H1 (cell line): ENCODE results near the gene RPL13A. TPM values are rescaled to one million over a fixed set of nuclear protein-coding genes. Genes with fewer than 3 reads are reported as not detected.

ENCODE experiments used
- CTCF ChIA-PET: fragments of 300-600 bp; sonication (Branson Sonifier 250); formaldehyde crosslinking; loops from one replicate; lab custom pipeline; 2021; ENCODE audit not compliant: partially characterized antibody; lab: Charles Lee
- POLR2A ChIA-PET: fragments of 300-600 bp; sonication (Branson Sonifier 250); formaldehyde crosslinking; loops from one replicate; lab custom pipeline; 2021; ENCODE audit warnings: inconsistent platforms; ENCODE audit not compliant: partially characterized antibody; lab: Charles Lee
- DNase-seq, 2 experiments: peaks; one replicate each; pipeline versions ENCODE4 v3.0.0 to v3.0.0-alpha.2; 2010 to 2022; ENCODE audit warnings: low spot score in 2 of 2, low read depth in 1 of 2, mixed read lengths in 1 of 2
- FAIRE-seq: peaks from 2 replicates; lab custom pipeline; 2011; peaks lifted over from hg19 to GRCh38; lab: Jason Lieb, UNC
- H2AFZ ChIP-seq: 2 replicates; pipeline ENCODE4 v1.8.1; 2012; ENCODE audit warnings: low read length, inconsistent platforms
- H2AK5ac ChIP-seq: 2 replicates; pipeline ENCODE4 v1.6.1; 2013; ENCODE audit warnings: low read depth, low read length
- H2BK120ac ChIP-seq: replicated peaks from 2 replicates; pipeline ENCODE3; 2013; ENCODE audit warnings: low read depth, low read length, inconsistent platforms
- H2BK12ac ChIP-seq: 2 replicates; pipeline ENCODE4 v1.6.1; 2013; ENCODE audit warnings: low read depth, low read length
- H2BK15ac ChIP-seq: 2 replicates; pipeline ENCODE4 v1.6.1; 2013; ENCODE audit warnings: low read length
- H2BK20ac ChIP-seq: 2 replicates; pipeline ENCODE4 v1.6.1; 2013; ENCODE audit warnings: low read length
- H2BK5ac ChIP-seq: 2 replicates; pipeline ENCODE4 v1.6.1; 2013; ENCODE audit warnings: low read depth, low read length
- H3K14ac ChIP-seq: 2 replicates; pipeline ENCODE4 v1.6.1; 2013; ENCODE audit warnings: inconsistent platforms; ENCODE audit not compliant: insufficient read length
- H3K18ac ChIP-seq: 2 replicates; pipeline ENCODE4 v1.6.1; 2013; ENCODE audit warnings: low read length; ENCODE audit errors: extremely low read depth
- H3K23ac ChIP-seq: 2 replicates; pipeline ENCODE4 v1.6.1; 2013; ENCODE audit warnings: inconsistent platforms; ENCODE audit not compliant: insufficient read length
- H3K23me2 ChIP-seq: 2 replicates; pipeline ENCODE4 v1.6.1; 2013; ENCODE audit warnings: low read depth, low read length
- H3K27ac ChIP-seq: 2 replicates; pipeline ENCODE4 v1.6.1; 2011; ENCODE audit warnings: low read depth, low read length, inconsistent platforms
- H3K27me3 ChIP-seq, 4 experiments: replicated peaks in 1 of 4; 1 replicate in 1 of 4; 2 replicates in 3 of 4; pipeline versions ENCODE4 v1.6.1 to v1.8.1; 2011 to 2013; ENCODE audit warnings: low read length in 3 of 4, mild to moderate bottlenecking in 3 of 4, inconsistent platforms in 2 of 4, mixed read lengths in 2 of 4, moderate library complexity in 1 of 4; ENCODE audit not compliant: control insufficient read depth in 3 of 4, insufficient read depth in 3 of 4; ENCODE audit errors: extremely low read depth in 1 of 4
- H3K36me3 ChIP-seq, 4 experiments: 2 replicates each; pipeline versions ENCODE4 v1.6.1 to v1.8.1; 2011 to 2013; ENCODE audit warnings: mild to moderate bottlenecking in 4 of 4, low read length in 3 of 4, moderate library complexity in 2 of 4, control low read depth in 1 of 4, inconsistent platforms in 1 of 4; ENCODE audit not compliant: insufficient read depth in 4 of 4, control insufficient read depth in 2 of 4
- H3K4ac ChIP-seq: replicated peaks from 2 replicates; pipeline ENCODE3; 2013; ENCODE audit warnings: low read length, low read depth, mixed read lengths, inconsistent platforms; ENCODE audit not compliant: insufficient read length
- H3K4me1 ChIP-seq, 4 experiments: replicated peaks in 1 of 4; 1 replicate in 1 of 4; 2 replicates in 3 of 4; pipeline versions ENCODE4 v1.6.1 to v1.8.1; 2011 to 2013; ENCODE audit warnings: low read length in 3 of 4, inconsistent platforms in 2 of 4, mixed read lengths in 1 of 4; ENCODE audit not compliant: insufficient read depth in 4 of 4, control insufficient read depth in 3 of 4
- H3K4me2 ChIP-seq, 2 experiments: 2 replicates each; pipeline versions ENCODE4 v1.6.1 to v1.8.1; 2011 to 2013; ENCODE audit warnings: low read depth in 2 of 2, low read length in 2 of 2, control low read depth in 1 of 2, inconsistent platforms in 1 of 2, mild to moderate bottlenecking in 1 of 2; ENCODE audit not compliant: insufficient read depth in 1 of 2
- H3K4me3 ChIP-seq, 4 experiments: fragments of 200-600, 300-600 bp in 1 of 4; sonication (generic), shearing (Covaris generic), sonication (Bioruptor Twin) in 1 of 4; 2 replicates each; pipeline versions ENCODE4 v1.5.1 to v1.8.1; 2011 to 2016; ENCODE audit warnings: low read length in 4 of 4, low read depth in 3 of 4, control low read depth in 2 of 4, inconsistent platforms in 2 of 4, mild to moderate bottlenecking in 2 of 4, mixed read lengths in 1 of 4, moderate library complexity in 1 of 4; ENCODE audit not compliant: insufficient read depth in 2 of 4; ENCODE audit errors: extremely low read depth in 1 of 4
- H3K56ac ChIP-seq: replicated peaks from 2 replicates; pipeline ENCODE3; 2013; ENCODE audit warnings: low read depth, mild to moderate bottlenecking, mixed read lengths, low read length, inconsistent platforms; ENCODE audit not compliant: insufficient read length
- H3K79me1 ChIP-seq: 2 replicates; pipeline ENCODE4 v1.6.1; 2013; ENCODE audit warnings: low read depth, low read length, control low read depth
- H3K79me2 ChIP-seq, 2 experiments: 2 replicates each; pipeline versions ENCODE4 v1.6.1 to v1.8.1; 2012 to 2013; ENCODE audit warnings: low read length in 2 of 2, mild to moderate bottlenecking in 2 of 2, inconsistent platforms in 1 of 2; ENCODE audit not compliant: insufficient read depth in 2 of 2, control insufficient read depth in 1 of 2
- H3K9ac ChIP-seq, 4 experiments: replicated peaks in 1 of 4; 1 replicate in 1 of 4; 2 replicates in 3 of 4; pipeline versions ENCODE4 v1.6.1 to v1.8.1; 2011 to 2013; ENCODE audit warnings: low read depth in 3 of 4, low read length in 3 of 4, control low read depth in 2 of 4, mild to moderate bottlenecking in 2 of 4, moderate library complexity in 2 of 4, inconsistent platforms in 1 of 4; ENCODE audit errors: extremely low read depth in 1 of 4
- H3K9me3 ChIP-seq, 2 experiments: 2 replicates each; pipeline versions ENCODE4 v1.6.1 to v1.8.1; 2012 to 2013; ENCODE audit warnings: mild to moderate bottlenecking in 2 of 2, moderate library complexity in 2 of 2, control low read depth in 1 of 2, inconsistent platforms in 1 of 2, low read depth in 1 of 2, low read length in 1 of 2, mixed read lengths in 1 of 2; ENCODE audit not compliant: insufficient read depth in 2 of 2
- H4K20me1 ChIP-seq, 2 experiments: replicated peaks in 1 of 2; 2 replicates each; pipeline versions ENCODE3 to v1.8.1; 2011 to 2013; ENCODE audit warnings: inconsistent platforms in 2 of 2, low read length in 2 of 2, mild to moderate bottlenecking in 1 of 2; ENCODE audit not compliant: insufficient read depth in 2 of 2, control insufficient read depth in 1 of 2
- H4K5ac ChIP-seq: 2 replicates; pipeline ENCODE4 v1.6.1; 2013; ENCODE audit warnings: low read length, low read depth, mixed read lengths, inconsistent platforms; ENCODE audit not compliant: insufficient read length
- H4K8ac ChIP-seq: 2 replicates; pipeline ENCODE4 v1.8.0; 2013; ENCODE audit warnings: mild to moderate bottlenecking, moderate library complexity, low read length, inconsistent platforms; ENCODE audit not compliant: insufficient read depth; ENCODE audit errors: extremely low read depth
- H4K91ac ChIP-seq: replicated peaks from 2 replicates; pipeline ENCODE3; 2013; ENCODE audit warnings: low read length, mixed read lengths, inconsistent platforms; ENCODE audit not compliant: insufficient read length
- BACH1 ChIP-seq: IDR thresholded peaks from 2 replicates; pipeline ENCODE4 v1.6.1; 2012; ENCODE audit warnings: low read length, improper control_type of control experiment
- BCL11A ChIP-seq, 2 experiments: IDR thresholded peaks; one replicate each; pipeline ENCODE4 v1.6.1; 2011; ENCODE audit warnings: low read depth in 2 of 2, low read length in 2 of 2, mild to moderate bottlenecking in 2 of 2
- EP300 ChIP-seq, 2 experiments: IDR thresholded peaks; 1 replicate in 1 of 2; 2 replicates in 1 of 2; pipeline ENCODE4 v1.6.1; 2011 to 2012; ENCODE audit warnings: low read depth in 2 of 2, low read length in 2 of 2, mild to moderate bottlenecking in 2 of 2, borderline replicate concordance in 1 of 2, inconsistent platforms in 1 of 2, moderate library complexity in 1 of 2
- FOSL1 ChIP-seq: IDR thresholded peaks from 2 replicates; pipeline ENCODE4 v1.6.1; 2011; ENCODE audit warnings: mild to moderate bottlenecking, low read depth, low read length, moderate library complexity; ENCODE audit not compliant: insufficient read depth
- KDM4A ChIP-seq: IDR thresholded peaks from one replicate; pipeline ENCODE4 v1.7.1; 2012; ENCODE audit warnings: low read depth, mild to moderate bottlenecking, moderate library complexity, low read length, inconsistent platforms; ENCODE audit not compliant: severe bottlenecking
- MAX ChIP-seq: IDR thresholded peaks from 2 replicates; pipeline ENCODE4 v1.6.1; 2012; ENCODE audit warnings: inconsistent platforms
- RNF2 ChIP-seq: fragments of 200-900, 300-1000 bp; sonication (generic); IDR thresholded peaks from 2 replicates; pipeline ENCODE4 v1.7.1; 2016; ENCODE audit warnings: borderline replicate concordance, low read depth, mild to moderate bottlenecking, antibody characterized with exemption, low read length; ENCODE audit not compliant: poor library complexity, severe bottlenecking; ENCODE audit errors: missing control alignments
- TAF1 ChIP-seq: IDR thresholded peaks from 2 replicates; pipeline ENCODE4 v1.6.1; 2011; ENCODE audit warnings: mild to moderate bottlenecking, low read depth, low read length
- WGBS, 2 experiments: shearing (Covaris generic) in 1 of 2; methylation state at CpG; one replicate each; pipeline versions ENCODE4 v1.1.6 to v1.1.7; 2013 to 2015; ENCODE audit warnings: low lambda C conversion rate in 2 of 2, mixed read lengths in 2 of 2, inconsistent platforms in 1 of 2, low coverage in 1 of 2, missing lambda C conversion rate in 1 of 2; ENCODE audit not compliant: insufficient replicate concordance in 2 of 2, insufficient coverage in 1 of 2, insufficient read length in 1 of 2; ENCODE audit errors: extremely low coverage in 1 of 2, missing lambda C conversion rate in 1 of 2; 5-methylcytosine and 5-hydroxymethylcytosine counted together
- polyA plus RNA-seq, 7 experiments: library from polyadenylated mRNA; depleted of rRNA in 3 of 7; stranded (reverse) in 5 of 7; unstranded in 2 of 7; fragments of >200 nt in 5 of 7; fragments of 200-250 nt in 2 of 7; gene quantifications; 1 replicate in 5 of 7; 2 replicates in 1 of 7; 4 replicates in 1 of 7; pipeline versions ENCODE4 v1.2.1 to v1.2.3, GENCODE V29; 2011 to 2013; ENCODE audit warnings: missing spikeins in 2 of 7, mixed read lengths in 2 of 7
- total RNA-seq: library from RNA; stranded (reverse); fragmentation: NEBNext Ultra II Directional; extraction: Animal tissue kit (Norgen Biotek cat#: 25700); gene quantifications from 2 replicates; pipeline ENCODE4 v1.2.1, GENCODE V29; 2021

Gene RPL13A
- total and polyA plus RNA-seq, 2 of the 8 experiments (the other 6 are each of a cell fraction or from before 2014, with no cell fraction given): 3,305 to 8,868 TPM

GRCh38 chr19:49450405-49450804 lies 37.0 kb upstream of the RPL13A start:
- no peaks in the 10 kb centered on the region for H3K9me3 ChIP-seq
- peak overlapping the region; percentile 63 to 66 for H3K4me2 ChIP-seq
- no peak overlapping the region for H2BK15ac ChIP-seq
- H3K18ac ChIP-seq: no peak overlapping the region
- peaks cover 2% of the 10 kb centered on the region for H3K79me1 ChIP-seq
- no peak for DNase-seq
- H2BK5ac ChIP-seq: 0 out of 2 replicates have a peak overlapping the region, but pooled peaks have one; percentile 24
- FAIRE-seq: no peak
- H3K9ac ChIP-seq: no peak overlapping the region; a peak in 1 of 7 replicates
- H3K4ac ChIP-seq: peak overlapping the region; percentile 47
- H4K8ac ChIP-seq: peak overlapping the region; percentile 76; the same call in 1 of the 2 replicates
- POLR2A ChIA-PET: interaction anchor here (0.6 to 4.6 kb wide), 8 partner anchors 9 to 309 kb away, joined by 3 to 29 read pairs (median 4); partner anchors contain the start of genes FLT3LG, RPS11 and TEAD2
- WGBS, 2 experiments: 89% methylated on average over 6 of the region's 7 CpGs; no CpG with 5 or more reads in 1 of the 2 experiments
- no peak overlapping the region for H3K27ac ChIP-seq
- H3K56ac ChIP-seq: no peak overlapping the region
- no peak overlapping the region for H4K5ac ChIP-seq
- peaks cover 0 to 14% (median 10%) of the 10 kb centered on the region in 4 experiments; a peak in 6 of 7 replicates for H3K4me1 ChIP-seq
- TF ChIP-seq KDM4A (no peak), RNF2 (no peak), EP300 (IDR thresholded peaks at IDR 0.05; ENCODE audit: borderline replicate concordance in 1 of 2, low read depth in 2 of 2, low read length in 2 of 2) (no peak), FOSL1 (no peak), TAF1 (no peak), MAX (no peak), BACH1 (no peak), BCL11A (IDR thresholded peaks at IDR 0.05; ENCODE audit: low read depth in 2 of 2, low read length in 2 of 2) (no peak)
- H2AFZ ChIP-seq: no peak overlapping the region
- H3K36me3 ChIP-seq: peaks cover 11 to 17% (median 12%) of the 10 kb centered on the region in 4 experiments; a peak in 6 of 8 replicates
- H4K20me1 ChIP-seq: peaks cover 9 to 15% of the 10 kb centered on the region in 2 experiments
- H2BK12ac ChIP-seq: no peak overlapping the region
- H4K91ac ChIP-seq: no peak overlapping the region
- H2AK5ac ChIP-seq: no peak overlapping the region
- no peaks in the 10 kb centered on the region for H3K27me3 ChIP-seq
- peaks cover 4% of the 10 kb centered on the region for H3K23me2 ChIP-seq
- no peak overlapping the region for H3K23ac ChIP-seq
- peaks cover 0 to 23% of the 10 kb centered on the region in 2 experiments; a peak in 2 of 4 replicates for H3K79me2 ChIP-seq
- H3K14ac ChIP-seq: no peak overlapping the region
- H2BK20ac ChIP-seq: no peak overlapping the region
- no peak overlapping the region for H2BK120ac ChIP-seq
- CTCF ChIA-PET: interaction anchor here (0.7 to 3.7 kb wide), 2 partner anchors 10 to 19 kb away, joined by 3 to 15 read pairs; partner anchors contain the start of gene SLC17A7
- H3K4me3 ChIP-seq: peak overlapping the region; percentile 18 to 94 (median 55); a peak in 7 of 8 replicates
